Right renal cortex interstitium (tissue), 3 donors: ENCODE results near the gene TRAK1. TPM values are rescaled to one million over a fixed set of nuclear protein-coding genes. Genes with fewer than 3 reads are reported as not detected.

Experiments used
- DNase-seq, 3 donors: peaks; one replicate each; pipeline ENCODE4 v3.0.0-alpha.2; 2013; ENCODE audit warnings: low read depth in 3 of 3, low spot score in 2 of 3
- polyA plus RNA-seq, 3 donors: library from polyadenylated mRNA; unstranded; fragments of 120-200 nt; gene quantifications; one replicate each; pipeline ENCODE4 v1.2.1, GENCODE V29; 2013; ENCODE audit not compliant: insufficient read length in 3 of 3

TRAK1 gene
- polyA plus RNA-seq, 3 donors: 42.0 to 44.3 (median 43.4) TPM

GRCh38 chr3:42226470-42227425, 135.6 kb downstream of the TRAK1 start:
- DNase-seq: no peak

- no peak for DNase-seq
Measured at GRCh38 chr3:42228796-42229195, 137.6 kb downstream of the TRAK1 start.

- DNase-seq: no peak
Measured at GRCh38 chr3:42229266-42229941, 138.2 kb downstream of the TRAK1 start.

GRCh38 chr3:42229942-42230688, 139.0 kb downstream of the TRAK1 start:
- no peak for DNase-seq

GRCh38 chr3:42230860-42231259, 139.7 kb downstream of the TRAK1 start:
- DNase-seq: no peak

- no peak for DNase-seq
Measured at GRCh38 chr3:42235532-42235931, 144.4 kb downstream of the TRAK1 start.

GRCh38 chr3:42236611-42237010, 145.5 kb downstream of the TRAK1 start:
- DNase-seq: no peak

- DNase-seq: no peak
Measured at GRCh38 chr3:42246091-42246490, 154.9 kb downstream of the TRAK1 start.

- DNase-seq: no peak
Measured at GRCh38 chr3:42247576-42248027, 156.4 kb downstream of the TRAK1 start.

- DNase-seq: no peak
Measured at GRCh38 chr3:42250761-42251160, 159.6 kb downstream of the TRAK1 start.

- no peak for DNase-seq
Measured at GRCh38 chr3:42254566-42254965, 163.4 kb downstream of the TRAK1 start.

GRCh38 chr3:42256135-42256819, 165.1 kb downstream of the TRAK1 start:
- no peak for DNase-seq

GRCh38 chr3:42257007-42257406, 165.8 kb downstream of the TRAK1 start:
- DNase-seq: no peak

- no peak for DNase-seq
Measured at GRCh38 chr3:42262525-42262924, 171.4 kb downstream of the TRAK1 start.

- DNase-seq: no peak
Measured at GRCh38 chr3:42263354-42264346, 172.5 kb downstream of the TRAK1 start.

GRCh38 chr3:42264399-42265058, 173.4 kb downstream of the TRAK1 start:
- peak in 1 of 3 donors; percentile 17 for DNase-seq

- peak in 2 of 3 donors; percentile 29 to 45 for DNase-seq
Measured at GRCh38 chr3:42265059-42265991, 174.2 kb downstream of the TRAK1 start.

- no peak for DNase-seq
Measured at GRCh38 chr3:42266085-42266484, 174.9 kb downstream of the TRAK1 start, which contains the start of gene CCK. Gene CCK, minus strand, starts transcription at chr3:42266185. Its CDS starts 2,555 bp downstream, at chr3:42263630.
